GM21786 (cell line): ENCODE results near the gene LAIR2.

Experiments
- ATAC-seq: cut with Tn5 transposase; IDR thresholded peaks from one replicate; pipeline ENCODE4 v1.9.1; 2021; ENCODE audit not compliant: unreplicated experiment

LAIR2 gene

GRCh38 chr19:54502518-54503048 lies at the start of gene LAIR2:
LAIR2 (plus strand) TSS chr19:54502831; CDS start chr19:54502919, 88 bp downstream.
- no peak for ATAC-seq

GRCh38 chr19:54453921-54454780 lies 48.5 kb upstream of the LAIR2 start:
- no peak for ATAC-seq

- ATAC-seq = no peak
Observed at GRCh38 chr19:54454781-54455675, 47.6 kb upstream of the LAIR2 start.

- no peak for ATAC-seq
Observed at GRCh38 chr19:54455786-54456422, 46.7 kb upstream of the LAIR2 start.

GRCh38 chr19:54456423-54457373 lies 45.9 kb upstream of the LAIR2 start:
- no peak for ATAC-seq

- no peak for ATAC-seq
Observed at GRCh38 chr19:54457773-54458647, 44.6 kb upstream of the LAIR2 start.

GRCh38 chr19:54458648-54459281 lies 43.9 kb upstream of the LAIR2 start:
- no peak for ATAC-seq

- no peak for ATAC-seq
Observed at GRCh38 chr19:54459282-54460229, 43.1 kb upstream of the LAIR2 start.

- ATAC-seq = no peak
Observed at GRCh38 chr19:54460230-54461005, 42.2 kb upstream of the LAIR2 start.

GRCh38 chr19:54461210-54461609 lies 41.4 kb upstream of the LAIR2 start:
- no peak for ATAC-seq

- no peak for ATAC-seq
Observed at GRCh38 chr19:54461613-54462012, 41.0 kb upstream of the LAIR2 start.

GRCh38 chr19:54462047-54462654 lies 40.5 kb upstream of the LAIR2 start:
- no peak for ATAC-seq

GRCh38 chr19:54462655-54463530 lies 39.7 kb upstream of the LAIR2 start:
- ATAC-seq = no peak

- peak; percentile 57 for ATAC-seq
Observed at GRCh38 chr19:54463531-54464043, 39.0 kb upstream of the LAIR2 start, which contains the start of gene LENG9. LENG9 (minus strand) TSS chr19:54463778; CDS start chr19:54463526, 252 bp downstream.
